HCT116 (cell line): ENCODE measurements around the gene EEA1. TPM values are rescaled to one million over a fixed set of nuclear protein-coding genes. Genes with fewer than 3 reads are reported as not detected.

Source experiments
- ATAC-seq: fragments of 200-7000 bp; cut with Tn5 transposase; 2 replicates; pipeline ENCODE4 v1.9.1; 2020; ENCODE audit warnings: mild to moderate bottlenecking, moderate library complexity
- BruUV-seq: library from RNA; stranded (reverse); fragments of 400-500 nt; replicated peaks from 2 replicates; lab custom pipeline; 2021; lab: Mats Ljungman, UMichigan
- CTCF ChIA-PET: fragments of 300-600 bp; sonication (Branson Sonifier 250); formaldehyde crosslinking; loops from one replicate; lab custom pipeline; 2021; ENCODE audit warnings: antibody characterized with exemption; lab: Charles Lee
- POLR2A ChIA-PET: fragments of 300-600, 350-600 bp; sonication (Branson Sonifier 250); formaldehyde crosslinking; loops from one replicate; lab custom pipeline; 2021; ENCODE audit warnings: antibody characterized with exemption; lab: Charles Lee
- RAD21 ChIA-PET, 2 experiments: fragments of 300-600 bp; sonication (Branson Sonifier 250); formaldehyde crosslinking; loops; one replicate each; lab custom pipeline; 2023; ENCODE audit warnings: low total read pairs in 2 of 2; ENCODE audit not compliant: uncharacterized antibody in 2 of 2, unreplicated experiment in 2 of 2, low non-redundant PET in 1 of 2; lab: Charles Lee
- DNase-seq: peaks from one replicate; pipeline ENCODE4 v3.0.0-alpha.2; 2010; ENCODE audit warnings: low read depth, low spot score
- H2AFZ ChIP-seq: fragments of 200-600 bp; shearing (Covaris generic), sonication (generic); 2 replicates; pipeline ENCODE4 v1.6.1; 2017; ENCODE audit warnings: low read depth, mixed run types, mixed read lengths, antibody characterized with exemption, low read length; ENCODE audit not compliant: poor library complexity, severe bottlenecking
- H3K27ac ChIP-seq: 2 replicates; pipeline ENCODE4 v1.5.1; 2012; ENCODE audit warnings: low read depth, low read length
- H3K27me3 ChIP-seq: fragments of 200-600 bp; sonication (generic); 2 replicates; pipeline ENCODE4 v1.6.1; 2016; ENCODE audit warnings: mixed run types, low read length, mixed read lengths; ENCODE audit not compliant: insufficient read depth
- H3K36me3 ChIP-seq, 2 experiments: fragments of 200-500 bp in 1 of 2; fragments of 200-600 bp in 1 of 2; sonication (Bioruptor generic) in 1 of 2; sonication (generic) in 1 of 2; 2 replicates each; pipeline versions ENCODE4 v1.5.1 to v1.6.1; 2014 to 2016; ENCODE audit warnings: low read length in 2 of 2, inconsistent platforms in 1 of 2, mixed read lengths in 1 of 2, mixed run types in 1 of 2; ENCODE audit not compliant: insufficient read depth in 2 of 2, control insufficient read depth in 1 of 2
- H3K4me1 ChIP-seq, 2 experiments: fragments of 200-600 bp in 1 of 2; sonication (generic) in 1 of 2; 2 replicates each; pipeline versions ENCODE4 v1.5.1 to v1.6.1; 2012 to 2017; ENCODE audit warnings: low read length in 2 of 2, inconsistent platforms in 1 of 2, mild to moderate bottlenecking in 1 of 2, mixed read lengths in 1 of 2, mixed run types in 1 of 2, moderate library complexity in 1 of 2; ENCODE audit not compliant: insufficient read depth in 2 of 2, control insufficient read depth in 1 of 2
- H3K4me2 ChIP-seq: fragments of 200-600 bp; sonication (generic); 2 replicates; pipeline ENCODE4 v1.6.1; 2017; ENCODE audit warnings: mixed run types, low read length, mixed read lengths
- H3K4me3 ChIP-seq, 2 experiments: fragments of 200-600 bp in 1 of 2; sonication (generic) in 1 of 2; replicated peaks in 1 of 2; 2 replicates each; pipeline ENCODE4 v1.5.1; 2011 to 2016; ENCODE audit warnings: low read length in 2 of 2, control low read depth in 1 of 2, low read depth in 1 of 2, mild to moderate bottlenecking in 1 of 2, mixed read lengths in 1 of 2, mixed run types in 1 of 2
- H3K79me2 ChIP-seq: fragments of 200-600 bp; sonication (generic); 2 replicates; pipeline ENCODE4 v1.6.1; 2017; ENCODE audit warnings: mild to moderate bottlenecking, mixed run types, low read length, moderate library complexity, mixed read lengths; ENCODE audit not compliant: insufficient read depth
- H3K9ac ChIP-seq: fragments of 200-600 bp; sonication (generic); 2 replicates; pipeline ENCODE4 v1.6.1; 2016; ENCODE audit warnings: low read length, mixed read lengths
- H3K9me2 ChIP-seq: fragments of 200-600 bp; sonication (generic), shearing (Covaris generic); 2 replicates; pipeline ENCODE4 v1.6.1; 2017; ENCODE audit warnings: mixed run types, mild to moderate bottlenecking, moderate library complexity; ENCODE audit not compliant: insufficient read depth
- H3K9me3 ChIP-seq, 2 experiments: fragments of 200-500 bp in 1 of 2; fragments of 200-600 bp in 1 of 2; sonication (Bioruptor generic) in 1 of 2; sonication (generic) in 1 of 2; 2 replicates each; pipeline ENCODE4 v1.6.1; 2014 to 2017; ENCODE audit warnings: low read length in 2 of 2, mixed read lengths in 2 of 2, inconsistent platforms in 1 of 2, low read depth in 1 of 2, mild to moderate bottlenecking in 1 of 2, mixed run types in 1 of 2, moderate library complexity in 1 of 2; ENCODE audit not compliant: control insufficient read depth in 1 of 2, insufficient read depth in 1 of 2
- H4K20me1 ChIP-seq: fragments of 200-600 bp; sonication (generic), shearing (Covaris generic); 2 replicates; pipeline ENCODE4 v1.6.1; 2017; ENCODE audit warnings: mixed run types, mild to moderate bottlenecking, moderate library complexity; ENCODE audit not compliant: insufficient read depth
- CBX3 ChIP-seq: IDR thresholded peaks from 2 replicates; pipeline ENCODE4 v1.6.1; 2012; ENCODE audit warnings: low read depth
- ELF1 ChIP-seq: IDR thresholded peaks from 2 replicates; pipeline ENCODE4 v1.6.1; 2012; ENCODE audit warnings: low read depth, borderline replicate concordance
- EZH2 ChIP-seq: fragments of 200-600 bp; sonication (generic); IDR thresholded peaks from 2 replicates; pipeline ENCODE4 v1.6.1; 2017; ENCODE audit warnings: antibody characterized with exemption, mixed run types
- FOSL1 ChIP-seq: IDR thresholded peaks from 2 replicates; pipeline ENCODE4 v1.6.1; 2012; ENCODE audit warnings: low read depth
- MAX ChIP-seq: IDR thresholded peaks from 2 replicates; pipeline ENCODE4 v1.6.1; 2012
- POLR2A ChIP-seq: IDR thresholded peaks from 2 replicates; pipeline ENCODE4 v1.7.0; 2011; ENCODE audit warnings: borderline replicate concordance; ENCODE audit not compliant: insufficient read depth, insufficient read length; ENCODE audit errors: extremely low read depth
- REST ChIP-seq: IDR thresholded peaks from 2 replicates; pipeline ENCODE4 v1.6.1; 2012; ENCODE audit warnings: low read depth
- SIN3A ChIP-seq: IDR thresholded peaks from 2 replicates; pipeline ENCODE4 v1.6.1; 2012; ENCODE audit warnings: low read depth
- SP1 ChIP-seq: IDR thresholded peaks from 2 replicates; pipeline ENCODE4 v1.6.1; 2012; ENCODE audit warnings: low read depth
- TCF7L2 ChIP-seq: IDR thresholded peaks from 2 replicates; pipeline ENCODE4 v1.7.0; 2011; ENCODE audit warnings: borderline replicate concordance, inconsistent platforms; ENCODE audit not compliant: insufficient read depth, insufficient read length; ENCODE audit errors: extremely low read depth
- ZFX ChIP-seq: fragments of 450-650 bp; IDR thresholded peaks from 2 replicates; pipeline ENCODE4 v1.6.1; 2017
- ZNF274 ChIP-seq: fragments of 200-500 bp; sonication (Bioruptor generic); IDR thresholded peaks from 2 replicates; pipeline ENCODE4 v1.6.1; 2014; ENCODE audit warnings: mild to moderate bottlenecking, low read depth, low read length, inconsistent platforms
- intact Hi-C: fragments of 100-400 bp; cut with micrococcal nuclease; formaldehyde crosslinking; loops from 2 replicates; pipeline ENCODE4 v1.10.0; 2022
- total RNA-seq: library from RNA; stranded (reverse); gene quantifications from one replicate; pipeline ENCODE4 v1.2.1, GENCODE V29; 2021; ENCODE audit not compliant: unreplicated experiment
- TF ChIP-seq, protein P1 (sequence below): IDR thresholded peaks from 2 replicates; pipeline ENCODE4 v1.6.1; 2011; ENCODE audit warnings: mild to moderate bottlenecking, low read length, moderate library complexity; ENCODE audit not compliant: insufficient replicate concordance; ENCODE audit errors: extremely low read depth
- TF ChIP-seq, protein P2 (sequence below), 3 experiments: fragments of 200-600 bp in 1 of 3; sonication (generic) in 1 of 3; IDR thresholded peaks in 2 of 3; conservative IDR thresholded peaks in 1 of 3; 2 replicates each; pipeline ENCODE4 v1.5.1; 2012 to 2017; ENCODE audit warnings: low read depth in 2 of 3, low read length in 2 of 3, antibody characterized with exemption in 1 of 3, borderline replicate concordance in 1 of 3, control low read depth in 1 of 3, mild to moderate bottlenecking in 1 of 3, mixed read lengths in 1 of 3, mixed run types in 1 of 3, moderate library complexity in 1 of 3; ENCODE audit not compliant: insufficient read depth in 1 of 3

The EEA1 gene
- total RNA-seq, 1 experiment from 2014 or later = 13.8 TPM

- no peak for TF ChIP-seq MAX
- no peak for TF ChIP-seq CBX3
- TF ChIP-seq ELF1 = no peak
- no peak for TF ChIP-seq FOSL1
- no peak for TF ChIP-seq SIN3A
- no peak for TF ChIP-seq POLR2A
- TF ChIP-seq ZNF274 = no peak
- TF ChIP-seq, protein P1, sequence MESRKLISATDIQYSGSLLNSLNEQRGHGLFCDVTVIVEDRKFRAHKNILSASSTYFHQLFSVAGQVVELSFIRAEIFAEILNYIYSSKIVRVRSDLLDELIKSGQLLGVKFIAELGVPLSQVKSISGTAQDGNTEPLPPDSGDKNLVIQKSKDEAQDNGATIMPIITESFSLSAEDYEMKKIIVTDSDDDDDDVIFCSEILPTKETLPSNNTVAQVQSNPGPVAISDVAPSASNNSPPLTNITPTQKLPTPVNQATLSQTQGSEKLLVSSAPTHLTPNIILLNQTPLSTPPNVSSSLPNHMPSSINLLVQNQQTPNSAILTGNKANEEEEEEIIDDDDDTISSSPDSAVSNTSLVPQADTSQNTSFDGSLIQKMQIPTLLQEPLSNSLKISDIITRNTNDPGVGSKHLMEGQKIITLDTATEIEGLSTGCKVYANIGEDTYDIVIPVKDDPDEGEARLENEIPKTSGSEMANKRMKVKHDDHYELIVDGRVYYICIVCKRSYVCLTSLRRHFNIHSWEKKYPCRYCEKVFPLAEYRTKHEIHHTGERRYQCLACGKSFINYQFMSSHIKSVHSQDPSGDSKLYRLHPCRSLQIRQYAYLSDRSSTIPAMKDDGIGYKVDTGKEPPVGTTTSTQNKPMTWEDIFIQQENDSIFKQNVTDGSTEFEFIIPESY = no peak
- no peak for TF ChIP-seq ZFX
Measured at GRCh38 chr12:92952394-92952793, 23.3 kb upstream of the EEA1 start (continued).

GRCh38 chr12:92951006-92951405 is 21.9 kb upstream of the EEA1 start:
- Histone ChIP-seq H3K27me3 (no peaks in the 10 kb centered on the region), H3K27ac (no peak overlapping the region), H3K4me2 (no peak overlapping the region), H3K36me3 (no peaks in the 10 kb centered on the region), H3K79me2 (no peaks in the 10 kb centered on the region), H3K4me3 (no peak overlapping the region), H3K4me1 (no peaks in the 10 kb centered on the region), H3K9ac (no peak overlapping the region), H4K20me1 (no peaks in the 10 kb centered on the region), H3K9me2 (no peaks in the 10 kb centered on the region)
- CTCF ChIA-PET = no interaction called here
- DNase-seq = no peak
- intact Hi-C loops = no loop called here
- TF ChIP-seq EZH2 (no peak), ZFX (no peak), SP1 (no peak), REST (no peak), TCF7L2 (no peak)
- TF ChIP-seq, protein P2, sequence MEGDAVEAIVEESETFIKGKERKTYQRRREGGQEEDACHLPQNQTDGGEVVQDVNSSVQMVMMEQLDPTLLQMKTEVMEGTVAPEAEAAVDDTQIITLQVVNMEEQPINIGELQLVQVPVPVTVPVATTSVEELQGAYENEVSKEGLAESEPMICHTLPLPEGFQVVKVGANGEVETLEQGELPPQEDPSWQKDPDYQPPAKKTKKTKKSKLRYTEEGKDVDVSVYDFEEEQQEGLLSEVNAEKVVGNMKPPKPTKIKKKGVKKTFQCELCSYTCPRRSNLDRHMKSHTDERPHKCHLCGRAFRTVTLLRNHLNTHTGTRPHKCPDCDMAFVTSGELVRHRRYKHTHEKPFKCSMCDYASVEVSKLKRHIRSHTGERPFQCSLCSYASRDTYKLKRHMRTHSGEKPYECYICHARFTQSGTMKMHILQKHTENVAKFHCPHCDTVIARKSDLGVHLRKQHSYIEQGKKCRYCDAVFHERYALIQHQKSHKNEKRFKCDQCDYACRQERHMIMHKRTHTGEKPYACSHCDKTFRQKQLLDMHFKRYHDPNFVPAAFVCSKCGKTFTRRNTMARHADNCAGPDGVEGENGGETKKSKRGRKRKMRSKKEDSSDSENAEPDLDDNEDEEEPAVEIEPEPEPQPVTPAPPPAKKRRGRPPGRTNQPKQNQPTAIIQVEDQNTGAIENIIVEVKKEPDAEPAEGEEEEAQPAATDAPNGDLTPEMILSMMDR (IDR thresholded peaks at IDR 0.05 in 2 of 3, conservative IDR thresholded peaks at IDR 0.05 in 1 of 3; ENCODE audit: borderline replicate concordance in 1 of 3, insufficient read depth in 1 of 3, low read depth in 2 of 3, low read length in 2 of 3) = no peak
- TF ChIP-seq, all 23 proteins: peak for 0
- H2AFZ ChIP-seq = no peak overlapping the region
- BruUV-seq = no TSS peak
- ATAC-seq = no peak
- RAD21 ChIA-PET = no interaction called here
- H3K9me3 ChIP-seq = peaks cover 0 to 8% of the 10 kb centered on the region in 2 experiments; a peak in 1 of 4 replicates
- POLR2A ChIA-PET = no interaction called here
